Activated CD4-positive, alpha-beta T cell treated with anti-CD3 and anti-CD28 coated beads, Interleukin-2, amount 50 U/mL, for 48 hours (primary cell): ENCODE measurements around the gene PGBD5.

Experiments
- DNase-seq, 2 experiments: peaks; one replicate each; pipeline ENCODE4 v3.0.0-alpha.2; 2020

PGBD5 gene

GRCh38 chr1:230371923-230372703 lies 54.0 kb downstream of the PGBD5 start:
- DNase-seq, result no peak

GRCh38 chr1:230370109-230370508 lies 56.0 kb downstream of the PGBD5 start:
- no peak for DNase-seq

- DNase-seq, result no peak
These were observed 57.3 kb downstream of the PGBD5 start for GRCh38 chr1:230368871-230369270.

- no peak for DNase-seq
These were observed 57.8 kb downstream of the PGBD5 start for GRCh38 chr1:230368363-230368762.

- DNase-seq, result no peak
These were observed 59.6 kb downstream of the PGBD5 start for GRCh38 chr1:230366504-230366915.

- DNase-seq, result no peak
These were observed 60.3 kb downstream of the PGBD5 start for GRCh38 chr1:230365723-230366307.

GRCh38 chr1:230362949-230363348 lies 63.2 kb downstream of the PGBD5 start:
- DNase-seq, result no peak

GRCh38 chr1:230361941-230362340 lies 64.2 kb downstream of the PGBD5 start:
- no peak for DNase-seq

GRCh38 chr1:230359992-230360668 lies 66.0 kb downstream of the PGBD5 start:
- no peak for DNase-seq

GRCh38 chr1:230356869-230357794 lies 69.0 kb downstream of the PGBD5 start:
- DNase-seq, result no peak

- DNase-seq, result no peak
These were observed 69.9 kb downstream of the PGBD5 start for GRCh38 chr1:230356190-230356589.

- DNase-seq, result no peak
These were observed 70.5 kb downstream of the PGBD5 start for GRCh38 chr1:230355594-230355993.

GRCh38 chr1:230355128-230355527 lies 71.0 kb downstream of the PGBD5 start:
- DNase-seq, result no peak

GRCh38 chr1:230354005-230354404 lies 72.1 kb downstream of the PGBD5 start:
- no peak for DNase-seq

GRCh38 chr1:230352537-230352936 lies 73.6 kb downstream of the PGBD5 start:
- no peak for DNase-seq

GRCh38 chr1:230351983-230352382 lies 74.1 kb downstream of the PGBD5 start:
- DNase-seq, result no peak

GRCh38 chr1:230351514-230351913 lies 74.6 kb downstream of the PGBD5 start:
- no peak for DNase-seq

GRCh38 chr1:230350208-230350921 lies 75.8 kb downstream of the PGBD5 start:
- no peak for DNase-seq

GRCh38 chr1:230349020-230349393 lies 77.1 kb downstream of the PGBD5 start:
- no peak for DNase-seq

- no peak for DNase-seq
These were observed 77.6 kb downstream of the PGBD5 start for GRCh38 chr1:230348386-230349019.

GRCh38 chr1:230347896-230348295 lies 78.2 kb downstream of the PGBD5 start:
- DNase-seq, result no peak
